ENCODE data around the gene GLT8D2. TPM values are rescaled to one million over a fixed set of nuclear protein-coding genes. Genes with fewer than 3 reads are reported as not detected.

GLT8D2 gene
- total and polyA plus RNA-seq, 2 donors (not counting 3 experiments of a cell fraction or from before 2014, with no cell fraction given): 1.7 to 2.6 TPM

- no peaks in the 10 kb centered on the region for H3K9me3 ChIP-seq (replicated peaks; ENCODE audit: control insufficient read depth, insufficient read depth, low read length)
- H3K9ac ChIP-seq (replicated peaks; ENCODE audit: extremely low read depth, insufficient read depth, low read length): no peak overlapping the region
- H2AFZ ChIP-seq (ENCODE audit: low read depth, low read length): no peak overlapping the region
- H3K4me3 ChIP-seq (replicated peaks in 1 of 3; ENCODE audit: insufficient read depth in 1 of 3, low read depth in 1 of 3, low read length in 3 of 3): no peak overlapping the region
- no peak for FAIRE-seq
- intact Hi-C loops (cut with micrococcal nuclease) (loop anchor here (10.0 kb wide), 1 partner anchor 1187 kb away; no protein-coding TSS in a partner anchor), dilution Hi-C loops (cut with MboI; ENCODE audit: extremely low pct_ligation_motif_present, low sequenced_read_pairs) (no loop called here)
- H3K4me1 ChIP-seq (ENCODE audit: control insufficient read depth, extremely low read depth, insufficient read depth, low read length): no peaks in the 10 kb centered on the region
- no peak for DNase-seq (ENCODE audit: low read depth, low spot score)
- CTCF ChIA-PET: no interaction called here
- peaks cover 43 to 56% of the 10 kb centered on the region in 2 experiments for H3K36me3 ChIP-seq (ENCODE audit: control insufficient read depth in 2 of 2, extremely low read depth in 1 of 2, insufficient read depth in 2 of 2, low read length in 2 of 2)
- TF ChIP-seq EZH2 (IDR thresholded peaks at IDR 0.05; ENCODE audit: borderline replicate concordance, low read depth, low read length, severe bottlenecking): no peak
- TF ChIP-seq CTCF (IDR thresholded peaks at IDR 0.05; ENCODE audit: extremely low read depth in 1 of 2, insufficient read depth in 1 of 2, low read depth in 1 of 2, low read length in 2 of 2): no peak
- TF ChIP-seq FOS (IDR thresholded peaks at IDR 0.05; ENCODE audit: borderline replicate concordance, insufficient read depth, low read length): no peak
- no peak for TF ChIP-seq MYC (IDR thresholded peaks at IDR 0.05; ENCODE audit: low read depth, low read length)
- no peak for TF ChIP-seq POLR2A (IDR thresholded peaks at IDR 0.05; ENCODE audit: low read depth, low read length)
- no peak for TF ChIP-seq MAX (IDR thresholded peaks at IDR 0.05; ENCODE audit: insufficient read depth, insufficient read length)
- no peak for TF ChIP-seq POLR2AphosphoS5 (IDR thresholded peaks at IDR 0.05; ENCODE audit: insufficient read depth, low read depth, low read length)
- no peak for TF ChIP-seq GATA2 (IDR thresholded peaks at IDR 0.05; ENCODE audit: insufficient read depth, insufficient read length, low read depth, low read length)
- no peak for TF ChIP-seq JUN (IDR thresholded peaks at IDR 0.05; ENCODE audit: borderline replicate concordance, insufficient read depth, insufficient read length, low read depth)
- H3K27me3 ChIP-seq (ENCODE audit: control insufficient read depth in 2 of 2, insufficient read depth in 2 of 2, low read length in 2 of 2): no peaks in the 10 kb centered on the region
- H3K27ac ChIP-seq (ENCODE audit: insufficient read depth, low read depth, low read length): no peak overlapping the region
- peaks cover 2% of the 10 kb centered on the region for H4K20me1 ChIP-seq (replicated peaks; ENCODE audit: control insufficient read depth, extremely low read depth, insufficient read depth, low read length)
- no peak overlapping the region for H3K4me2 ChIP-seq (ENCODE audit: insufficient read depth, low read length)
- peaks cover 2% of the 10 kb centered on the region for H3K79me2 ChIP-seq (ENCODE audit: control insufficient read depth, insufficient read depth, low read length)
- POLR2A ChIA-PET: no interaction called here
- H3K9me1 ChIP-seq (replicated peaks; ENCODE audit: control insufficient read depth, extremely low read depth, insufficient read depth, low read length): no peaks in the 10 kb centered on the region
- no TSS peak for BruUV-seq (replicated peaks)
Observed at GRCh38 chr12:103947871-103948555, 102.0 kb downstream of the GLT8D2 start.

Data from endothelial cell of umbilical vein (primary cell).